IPS-18c (cell line): ENCODE data around the gene NXT1.

Experiments used
- H3K4me3 ChIP-seq: 2 replicates; pipeline ENCODE4 v1.7.0; 2013; ENCODE audit warnings: low read depth, mild to moderate bottlenecking, low read length, moderate library complexity; ENCODE audit not compliant: insufficient read depth
- H3K9me3 ChIP-seq: one replicate; pipeline ENCODE4 v1.6.1; 2013; ENCODE audit warnings: mild to moderate bottlenecking, low read length, moderate library complexity; ENCODE audit not compliant: control insufficient read depth, insufficient read depth

Gene NXT1

GRCh38 chr20:23399568-23400241 lies 49.1 kb downstream of the NXT1 start:
- H3K9me3 ChIP-seq: no peaks in the 10 kb centered on the region
- H3K4me3 ChIP-seq: no peak overlapping the region

- H3K4me3 ChIP-seq: no peak overlapping the region
- no peaks in the 10 kb centered on the region for H3K9me3 ChIP-seq
Observed at GRCh38 chr20:23401051-23401450, 50.5 kb downstream of the NXT1 start.

- Histone ChIP-seq H3K4me3 (no peak overlapping the region), H3K9me3 (no peaks in the 10 kb centered on the region)
Observed at GRCh38 chr20:23403751-23404150, 53.2 kb downstream of the NXT1 start.

- no peak overlapping the region for H3K4me3 ChIP-seq
- H3K9me3 ChIP-seq: no peaks in the 10 kb centered on the region
Observed at GRCh38 chr20:23404196-23404595, 53.6 kb downstream of the NXT1 start.
